Measurements from ENCODE around the gene FGF18.

The FGF18 gene

GRCh38 chr5:171476701-171477100, 57.3 kb downstream of the FGF18 start:
- Histone ChIP-seq H2AFZ (no peak overlapping the region), H3K4me2 (ENCODE audit: low read length) (no peak overlapping the region), H3K27me3 (ENCODE audit: control insufficient read depth, insufficient read depth, low read length) (no peaks in the 10 kb centered on the region), H3K9me3 (ENCODE audit: control insufficient read depth, low read length) (no peaks in the 10 kb centered on the region), H3K27ac (no peak overlapping the region), H3K79me2 (no peaks in the 10 kb centered on the region), H3K36me3 (ENCODE audit: control insufficient read depth, insufficient read depth, low read length) (no peaks in the 10 kb centered on the region), H3K4me1 (no peaks in the 10 kb centered on the region), H3K9ac (no peak overlapping the region), H3K4me3 (ENCODE audit: low read depth, low read length) (no peak overlapping the region)
- no peak for TF ChIP-seq CTCF (IDR thresholded peaks at IDR 0.05)

GRCh38 chr5:171477101-171477500, 57.7 kb downstream of the FGF18 start:
- no peak for TF ChIP-seq CTCF (IDR thresholded peaks at IDR 0.05)
- Histone ChIP-seq H3K9me3 (ENCODE audit: control insufficient read depth, low read length) (no peaks in the 10 kb centered on the region), H3K79me2 (no peaks in the 10 kb centered on the region), H3K27ac (no peak overlapping the region), H3K4me1 (no peaks in the 10 kb centered on the region), H3K27me3 (ENCODE audit: control insufficient read depth, insufficient read depth, low read length) (no peaks in the 10 kb centered on the region), H3K4me2 (ENCODE audit: low read length) (no peak overlapping the region), H3K4me3 (ENCODE audit: low read depth, low read length) (no peak overlapping the region), H2AFZ (no peak overlapping the region), H3K9ac (no peak overlapping the region), H3K36me3 (ENCODE audit: control insufficient read depth, insufficient read depth, low read length) (no peaks in the 10 kb centered on the region)

GRCh38 chr5:171477666-171478065, 58.2 kb downstream of the FGF18 start:
- H2AFZ ChIP-seq: no peak overlapping the region
- H3K27me3 ChIP-seq (ENCODE audit: control insufficient read depth, insufficient read depth, low read length): no peaks in the 10 kb centered on the region
- no peak for TF ChIP-seq CTCF (IDR thresholded peaks at IDR 0.05)

GRCh38 chr5:171478946-171479775, 59.7 kb downstream of the FGF18 start:
- H3K36me3 ChIP-seq (ENCODE audit: control insufficient read depth, insufficient read depth, low read length): no peaks in the 10 kb centered on the region
- no peak for TF ChIP-seq CTCF (IDR thresholded peaks at IDR 0.05)
- H3K79me2 ChIP-seq: no peaks in the 10 kb centered on the region

More at GRCh38 chr5:171477666-171478065, 58.2 kb downstream of the FGF18 start:
- no peaks in the 10 kb centered on the region for H3K36me3 ChIP-seq (ENCODE audit: control insufficient read depth, insufficient read depth, low read length)
- no peak overlapping the region for H3K4me2 ChIP-seq (ENCODE audit: low read length)
- no peak overlapping the region for H3K9ac ChIP-seq
- H3K79me2 ChIP-seq: no peaks in the 10 kb centered on the region
- no peak overlapping the region for H3K4me3 ChIP-seq (ENCODE audit: low read depth, low read length)
- no peak overlapping the region for H3K27ac ChIP-seq
- no peaks in the 10 kb centered on the region for H3K9me3 ChIP-seq (ENCODE audit: control insufficient read depth, low read length)
- H3K4me1 ChIP-seq: no peaks in the 10 kb centered on the region

GRCh38 chr5:171479776-171480125, 60.3 kb downstream of the FGF18 start:
- Histone ChIP-seq H3K27ac (no peak overlapping the region), H3K4me3 (ENCODE audit: low read depth, low read length) (no peak overlapping the region), H3K4me2 (ENCODE audit: low read length) (no peak overlapping the region)

More at GRCh38 chr5:171478946-171479775, 59.7 kb downstream of the FGF18 start:
- no peak overlapping the region for H3K4me2 ChIP-seq (ENCODE audit: low read length)
- H2AFZ ChIP-seq: peak overlapping the region; percentile 53
- H3K4me1 ChIP-seq: no peaks in the 10 kb centered on the region
- no peak overlapping the region for H3K27ac ChIP-seq
- no peak overlapping the region for H3K9ac ChIP-seq
- no peak overlapping the region for H3K4me3 ChIP-seq (ENCODE audit: low read depth, low read length)
- no peaks in the 10 kb centered on the region for H3K27me3 ChIP-seq (ENCODE audit: control insufficient read depth, insufficient read depth, low read length)
- H3K9me3 ChIP-seq (ENCODE audit: control insufficient read depth, low read length): no peaks in the 10 kb centered on the region

More at GRCh38 chr5:171479776-171480125, 60.3 kb downstream of the FGF18 start:
- Histone ChIP-seq H3K9ac (no peak overlapping the region), H2AFZ (no peak overlapping the region), H3K79me2 (no peaks in the 10 kb centered on the region), H3K36me3 (ENCODE audit: control insufficient read depth, insufficient read depth, low read length) (no peaks in the 10 kb centered on the region), H3K9me3 (ENCODE audit: control insufficient read depth, low read length) (no peaks in the 10 kb centered on the region), H3K27me3 (ENCODE audit: control insufficient read depth, insufficient read depth, low read length) (no peaks in the 10 kb centered on the region), H3K4me1 (no peaks in the 10 kb centered on the region)
- no peak for TF ChIP-seq CTCF (IDR thresholded peaks at IDR 0.05)

All from parathyroid adenoma (tissue), 2 donors.